Measurements from ENCODE around the gene NDUFC1. TPM values are rescaled to one million over a fixed set of nuclear protein-coding genes. Genes with fewer than 3 reads are reported as not detected.

NDUFC1 gene
- total RNA-seq, 2 experiments from 2014 or later, result 56.2 to 60.6 TPM

GRCh38 chr4:139245590-139245989 is 56.7 kb downstream of the NDUFC1 start:
- Mint-ChIP-seq H3K27ac (no peak overlapping the region), H3K36me3 (ENCODE audit: low read depth) (no peaks in the 10 kb centered on the region), H3K27me3 (no peaks in the 10 kb centered on the region), H3K4me3 (no peak overlapping the region), H3K4me1 (ENCODE audit: low read depth) (no peaks in the 10 kb centered on the region), H3K9me3 (no peaks in the 10 kb centered on the region)
- CTCF ChIA-PET, result interaction anchor here (0.8 to 1.0 kb wide), 2 partner anchors 9 to 50 kb away, joined by 3 read pairs; no protein-coding TSS in a partner anchor
- no peak for DNase-seq
- no peak for TF ChIP-seq CTCF (IDR thresholded peaks at IDR 0.05)
- ATAC-seq, result no peak
- POLR2A ChIA-PET, result no interaction called here
- intact Hi-C loops (cut with micrococcal nuclease), result no loop called here

GRCh38 chr4:139243448-139244365 is 58.6 kb downstream of the NDUFC1 start:
- Mint-ChIP-seq H3K4me1 (ENCODE audit: low read depth) (no peaks in the 10 kb centered on the region), H3K36me3 (ENCODE audit: low read depth) (no peaks in the 10 kb centered on the region), H3K27me3 (no peaks in the 10 kb centered on the region), H3K27ac (no peak overlapping the region), H3K9me3 (peaks cover 5% of the 10 kb centered on the region), H3K4me3 (no peak overlapping the region)
- CTCF ChIA-PET, result no interaction called here
- DNase-seq (no peak), ATAC-seq (no peak)
- POLR2A ChIA-PET, result no interaction called here
- no peak for TF ChIP-seq CTCF (IDR thresholded peaks at IDR 0.05)
- intact Hi-C loops (cut with micrococcal nuclease), result no loop called here

- peaks cover 2% of the 10 kb centered on the region for H3K4me1 Mint-ChIP-seq (ENCODE audit: low read depth)
- no peak overlapping the region for H3K27ac Mint-ChIP-seq
- intact Hi-C loops (cut with micrococcal nuclease), result no loop called here
- ChIA-PET POLR2A (no interaction called here), CTCF (no interaction called here)
- no peak for TF ChIP-seq CTCF (IDR thresholded peaks at IDR 0.05)
- H3K9me3 Mint-ChIP-seq, result peaks cover 5% of the 10 kb centered on the region
- no peaks in the 10 kb centered on the region for H3K36me3 Mint-ChIP-seq (ENCODE audit: low read depth)
- no peak for ATAC-seq
- DNase-seq, result no peak
- H3K4me3 Mint-ChIP-seq, result no peak overlapping the region
- H3K27me3 Mint-ChIP-seq, result no peaks in the 10 kb centered on the region
Observed at GRCh38 chr4:139242511-139243051, 59.7 kb downstream of the NDUFC1 start.

GRCh38 chr4:139241784-139242151 is 60.5 kb downstream of the NDUFC1 start:
- no peak for DNase-seq
- POLR2A ChIA-PET, result no interaction called here
- intact Hi-C loops (cut with micrococcal nuclease), result no loop called here
- H3K36me3 Mint-ChIP-seq (ENCODE audit: low read depth), result no peaks in the 10 kb centered on the region
- no peaks in the 10 kb centered on the region for H3K27me3 Mint-ChIP-seq
- H3K9me3 Mint-ChIP-seq, result peaks cover 5% of the 10 kb centered on the region
- H3K27ac Mint-ChIP-seq, result no peak overlapping the region
- no peak for TF ChIP-seq CTCF (IDR thresholded peaks at IDR 0.05)
- no peak overlapping the region for H3K4me3 Mint-ChIP-seq
- CTCF ChIA-PET, result no interaction called here
- peaks cover 2% of the 10 kb centered on the region for H3K4me1 Mint-ChIP-seq (ENCODE audit: low read depth)
- no peak for ATAC-seq

GRCh38 chr4:139241086-139241783 is 61.0 kb downstream of the NDUFC1 start:
- POLR2A ChIA-PET, result no interaction called here
- CTCF ChIA-PET, result interaction anchor here (1.3 kb wide), 1 partner anchor 289 kb away, joined by 3 read pairs; no protein-coding TSS in a partner anchor
- Mint-ChIP-seq H3K36me3 (ENCODE audit: low read depth) (no peaks in the 10 kb centered on the region), H3K4me3 (no peak overlapping the region), H3K4me1 (ENCODE audit: low read depth) (peaks cover 2% of the 10 kb centered on the region), H3K27me3 (no peaks in the 10 kb centered on the region), H3K9me3 (peaks cover 5% of the 10 kb centered on the region), H3K27ac (no peak overlapping the region)
- ATAC-seq (no peak), DNase-seq (no peak)
- TF ChIP-seq CTCF (IDR thresholded peaks at IDR 0.05), result no peak
- intact Hi-C loops (cut with micrococcal nuclease), result no loop called here

All from activated CD8-positive, alpha-beta T cell treated with anti-CD3 and anti-CD28 coated beads for 36 hours (primary cell).